K562 (cell line): ENCODE measurements around the gene VPREB3. TPM values are rescaled to one million over a fixed set of nuclear protein-coding genes. Genes with fewer than 3 reads are reported as not detected.

Source experiments
- ATAC-seq: fragments of 200-7000 bp; cut with Tn5 transposase; 3 replicates; pipeline ENCODE4 v1.9.1; 2020; ENCODE audit warnings: moderate library complexity
- BruUV-seq: library from RNA; stranded (reverse); fragments of 400-500 nt; replicated peaks from 2 replicates; lab custom pipeline; 2021; lab: Mats Ljungman, UMichigan
- CTCF ChIA-PET: fragments of 300-600 bp; formaldehyde crosslinking; extraction: SDS; loops from one replicate; lab custom pipeline; 2021; ENCODE audit warnings: low intra/inter-chr PET ratio; lab: Yijun Ruan, JAX
- POLR2A ChIA-PET: fragments of 300-600, 350-650 bp; sonication (Branson Sonifier 250); formaldehyde crosslinking; extraction: SDS; loops from one replicate; lab custom pipeline; 2021; ENCODE audit warnings: antibody characterized with exemption, inconsistent platforms; lab: Yijun Ruan, JAX
- DNase-seq, 4 experiments: peaks; one replicate each; pipeline versions ENCODE4 v3.0.0 to v3.0.0-alpha.2; 2011 to 2018; ENCODE audit warnings: low spot score in 3 of 4, mixed read lengths in 3 of 4; ENCODE audit errors: extremely low read depth in 1 of 4
- FAIRE-seq: peaks from 2 replicates; lab custom pipeline; 2011; peaks lifted over from hg19 to GRCh38; lab: Jason Lieb, UNC
- H2AFZ ChIP-seq: 2 replicates; pipeline ENCODE4 v1.6.0; 2011; ENCODE audit warnings: low read depth, low read length, control low read depth, inconsistent platforms
- H3K27ac ChIP-seq: fragments of 200-600 bp; 3 replicates; pipeline ENCODE4 v1.8.0; 2011; ENCODE audit warnings: low read depth, mild to moderate bottlenecking, control low read depth, inconsistent platforms, low read length, moderate library complexity, mixed read lengths; ENCODE audit errors: extremely low read depth
- H3K27me3 ChIP-seq, 2 experiments: fragments of 300-600 bp in 1 of 2; 2 replicates in 1 of 2; 3 replicates in 1 of 2; pipeline versions ENCODE4 v1.6.0 to v1.8.0; 2011; ENCODE audit warnings: inconsistent platforms in 2 of 2, low read length in 2 of 2, mild to moderate bottlenecking in 1 of 2, mixed read lengths in 1 of 2, moderate library complexity in 1 of 2; ENCODE audit not compliant: control insufficient read depth in 2 of 2, insufficient read depth in 2 of 2
- H3K36me3 ChIP-seq: fragments of 300-600 bp; 3 replicates; pipeline ENCODE4 v1.8.0; 2011; ENCODE audit warnings: mild to moderate bottlenecking, low read length, inconsistent platforms; ENCODE audit not compliant: control insufficient read depth, insufficient read depth
- H3K4me1 ChIP-seq, 2 experiments: fragments of 200-600 bp in 1 of 2; replicated peaks in 1 of 2; 2 replicates in 1 of 2; 3 replicates in 1 of 2; pipeline versions ENCODE4 v1.5.1 to v1.8.0; 2011; ENCODE audit warnings: inconsistent platforms in 2 of 2, low read length in 2 of 2, mild to moderate bottlenecking in 1 of 2, mixed read lengths in 1 of 2, moderate library complexity in 1 of 2; ENCODE audit not compliant: control insufficient read depth in 2 of 2, insufficient read depth in 2 of 2
- H3K4me2 ChIP-seq: 2 replicates; pipeline ENCODE4 v1.6.1; 2011; ENCODE audit warnings: low read length, control low read depth, inconsistent platforms, mixed read lengths; ENCODE audit not compliant: insufficient read depth
- H3K4me3 ChIP-seq: fragments of 200-600 bp; sonication (generic), shearing (Covaris generic); 2 replicates; pipeline ENCODE4 v1.5.1; 2016; ENCODE audit warnings: control low read depth, inconsistent platforms
- H3K79me2 ChIP-seq: fragments of 200-600 bp; 3 replicates; pipeline ENCODE4 v1.8.0; 2011; ENCODE audit warnings: low read length, inconsistent platforms; ENCODE audit not compliant: control insufficient read depth, insufficient read depth
- H3K9ac ChIP-seq, 2 experiments: 2 replicates each; pipeline versions ENCODE4 v1.6.0 to v1.6.1; 2011; ENCODE audit warnings: low read depth in 2 of 2, low read length in 2 of 2, control low read depth in 1 of 2, inconsistent platforms in 1 of 2, mild to moderate bottlenecking in 1 of 2, mixed read lengths in 1 of 2; ENCODE audit not compliant: insufficient read depth in 1 of 2
- H3K9me1 ChIP-seq: one replicate; pipeline ENCODE4 v1.6.0; 2011; ENCODE audit warnings: inconsistent platforms, mild to moderate bottlenecking, low read length, moderate library complexity; ENCODE audit not compliant: control insufficient read depth, insufficient read depth
- H3K9me3 ChIP-seq: replicated peaks from 2 replicates; pipeline ENCODE4 v1.5.1; 2011; ENCODE audit warnings: low read depth, low read length, inconsistent platforms; ENCODE audit not compliant: control insufficient read depth, insufficient read depth
- H4K20me1 ChIP-seq: replicated peaks from 2 replicates; pipeline ENCODE4 v1.6.1; 2011; ENCODE audit warnings: low read length, inconsistent platforms, mixed read lengths; ENCODE audit not compliant: control insufficient read depth, insufficient read depth
- CBFA2T3 ChIP-seq: fragments of 450-650 bp; IDR thresholded peaks from 2 replicates; pipeline ENCODE4 v1.6.1; 2017
- FIP1L1 ChIP-seq: fragments of 200-400 bp; formaldehyde crosslinking; IDR thresholded peaks from 2 replicates; pipeline ENCODE4 v1.6.1; 2018; ENCODE audit warnings: mild to moderate bottlenecking, low read depth, low read length; ENCODE audit not compliant: poor library complexity, severe bottlenecking
- GABPA ChIP-seq: fragments of 200-800 bp; sonication (Bioruptor generic); conservative IDR thresholded peaks from 2 replicates; pipeline ENCODE4 v1.6.1; 2016; ENCODE audit warnings: low read depth, missing genetic modification characterization, missing compliant biosample characterization
- HDAC3 ChIP-seq: fragments of 450-650 bp; IDR thresholded peaks from 2 replicates; pipeline ENCODE4 v1.6.1; 2018; ENCODE audit warnings: borderline replicate concordance, mild to moderate bottlenecking, moderate library complexity; ENCODE audit not compliant: partially characterized antibody
- KAT7 ChIP-seq: sonication (generic); formaldehyde crosslinking; IDR thresholded peaks from 2 replicates; pipeline ENCODE4 v1.8.0; 2022; ENCODE audit warnings: missing genetic modification reagents, mild to moderate bottlenecking, borderline replicate concordance
- LCOR ChIP-seq: sonication (generic); formaldehyde crosslinking; IDR thresholded peaks from 2 replicates; pipeline ENCODE4 v1.8.0; 2022; ENCODE audit warnings: mild to moderate bottlenecking, missing genetic modification reagents
- NFIX ChIP-seq: fragments of 250-450 bp; sonication (Bioruptor Pico); IDR thresholded peaks from 2 replicates; pipeline ENCODE4 v1.4.0; 2020; ENCODE audit warnings: low read depth, mild to moderate bottlenecking, moderate library complexity
- POLR2A ChIP-seq: fragments of 450-650 bp; conservative IDR thresholded peaks from 2 replicates; pipeline ENCODE4 v1.6.1; 2016
- RBBP5 ChIP-seq: fragments of 200-600 bp; sonication (generic); IDR thresholded peaks from 2 replicates; pipeline ENCODE4 v1.6.1; 2012; ENCODE audit warnings: borderline replicate concordance, mild to moderate bottlenecking, low read length, control low read depth, inconsistent platforms; ENCODE audit not compliant: insufficient read depth, poor library complexity, severe bottlenecking
- TBP ChIP-seq: optimal IDR thresholded peaks from 2 replicates; pipeline ENCODE3; 2011; ENCODE audit warnings: low read depth, low read length, improper control_type of control experiment
- TEAD4 ChIP-seq, 2 experiments: sonication (generic) in 1 of 2; formaldehyde crosslinking in 1 of 2; IDR thresholded peaks; 2 replicates each; pipeline versions ENCODE4 v1.6.1 to v1.8.0; 2012 to 2022; ENCODE audit warnings: borderline replicate concordance in 1 of 2, inconsistent platforms in 1 of 2, low read length in 1 of 2, mild to moderate bottlenecking in 1 of 2, missing genetic modification reagents in 1 of 2
- ZNF143 ChIP-seq: sonication (generic); formaldehyde crosslinking; IDR thresholded peaks from 2 replicates; pipeline ENCODE4 v1.9.0; 2022; ENCODE audit warnings: mild to moderate bottlenecking, missing genetic modification reagents
- ZNF431 ChIP-seq: sonication (generic); formaldehyde crosslinking; IDR thresholded peaks from 2 replicates; pipeline ENCODE4 v1.8.0; 2022; ENCODE audit warnings: mild to moderate bottlenecking, missing genetic modification reagents
- ZNF707 ChIP-seq: fragments of 250-450 bp; sonication (Bioruptor Pico); conservative IDR thresholded peaks from 2 replicates; pipeline ENCODE4 v1.8.0; 2022; ENCODE audit warnings: inconsistent platforms, mild to moderate bottlenecking, moderate library complexity
- WGBS: fragments of 100-300 bp; shearing (Covaris generic); methylation state at CpG from one replicate; pipeline ENCODE4 v1.1.6; 2016; ENCODE audit warnings: low coverage, mixed read lengths; ENCODE audit not compliant: insufficient coverage; ENCODE audit errors: missing lambda C conversion rate; 5-methylcytosine and 5-hydroxymethylcytosine counted together
- in situ Hi-C: fragments of 300-500 bp; cut with MboI; formaldehyde crosslinking; loops from 4 replicates; pipeline ENCODE4 v1.15.0; 2018; ENCODE audit warnings: inconsistent platforms, mixed read lengths
- intact Hi-C: fragments of 100-400 bp; cut with micrococcal nuclease; formaldehyde crosslinking; loops from 2 replicates; pipeline ENCODE4 v1.14.2; 2022
- polyA plus RNA-seq, 8 experiments: library from polyadenylated mRNA; depleted of rRNA in 4 of 8; stranded (reverse) in 5 of 8; unstranded in 3 of 8; fragments of >200 nt; fragmentation: Nextera tagmentation in 2 of 8; fragmentation: Illumina TruSeq in 1 of 8; extraction: Ambion mirVana in 2 of 8; extraction: Trizol in 1 of 8; gene quantifications; 2 replicates each; pipeline versions ENCODE4 v1.2.1 to v1.2.3, GENCODE V29; 2011 to 2014; ENCODE audit warnings: inconsistent platforms in 1 of 8, missing spikeins in 1 of 8
- total RNA-seq, 7 experiments: library from RNA; depleted of rRNA in 6 of 7; stranded (reverse); fragments of >200 nt in 6 of 7; fragmentation: Illumina TruSeq in 2 of 7; extraction: Trizol in 2 of 7; gene quantifications; 2 replicates each; pipeline versions ENCODE4 v1.2.1 to v1.2.3, GENCODE V29; 2011 to 2021; ENCODE audit warnings: low replicate concordance in 1 of 7
- TF ChIP-seq, protein P1 (sequence below): fragments of 450-650 bp; formaldehyde crosslinking; conservative IDR thresholded peaks from 2 replicates; pipeline ENCODE4 v1.4.0; 2022; ENCODE audit warnings: mild to moderate bottlenecking, missing genetic modification characterization
- TF ChIP-seq, protein P2 (sequence below): IDR thresholded peaks from 2 replicates; pipeline ENCODE4 v1.6.1; 2011; ENCODE audit not compliant: insufficient read length; ENCODE audit errors: extremely low read depth
- TF ChIP-seq, protein P3 (sequence below): fragments of 250-450 bp; sonication (Bioruptor Pico); IDR thresholded peaks from 2 replicates; pipeline ENCODE4 v1.8.0; 2021; ENCODE audit warnings: borderline replicate concordance, mild to moderate bottlenecking, moderate library complexity; ENCODE audit not compliant: poor library complexity, severe bottlenecking

The VPREB3 gene
- total and polyA plus RNA-seq, 9 of the 15 experiments (the other 6 are each of a cell fraction or from before 2014, with no cell fraction given), result 0.14 to 0.71 (median 0.20) TPM; not detected in 6

DNA sequence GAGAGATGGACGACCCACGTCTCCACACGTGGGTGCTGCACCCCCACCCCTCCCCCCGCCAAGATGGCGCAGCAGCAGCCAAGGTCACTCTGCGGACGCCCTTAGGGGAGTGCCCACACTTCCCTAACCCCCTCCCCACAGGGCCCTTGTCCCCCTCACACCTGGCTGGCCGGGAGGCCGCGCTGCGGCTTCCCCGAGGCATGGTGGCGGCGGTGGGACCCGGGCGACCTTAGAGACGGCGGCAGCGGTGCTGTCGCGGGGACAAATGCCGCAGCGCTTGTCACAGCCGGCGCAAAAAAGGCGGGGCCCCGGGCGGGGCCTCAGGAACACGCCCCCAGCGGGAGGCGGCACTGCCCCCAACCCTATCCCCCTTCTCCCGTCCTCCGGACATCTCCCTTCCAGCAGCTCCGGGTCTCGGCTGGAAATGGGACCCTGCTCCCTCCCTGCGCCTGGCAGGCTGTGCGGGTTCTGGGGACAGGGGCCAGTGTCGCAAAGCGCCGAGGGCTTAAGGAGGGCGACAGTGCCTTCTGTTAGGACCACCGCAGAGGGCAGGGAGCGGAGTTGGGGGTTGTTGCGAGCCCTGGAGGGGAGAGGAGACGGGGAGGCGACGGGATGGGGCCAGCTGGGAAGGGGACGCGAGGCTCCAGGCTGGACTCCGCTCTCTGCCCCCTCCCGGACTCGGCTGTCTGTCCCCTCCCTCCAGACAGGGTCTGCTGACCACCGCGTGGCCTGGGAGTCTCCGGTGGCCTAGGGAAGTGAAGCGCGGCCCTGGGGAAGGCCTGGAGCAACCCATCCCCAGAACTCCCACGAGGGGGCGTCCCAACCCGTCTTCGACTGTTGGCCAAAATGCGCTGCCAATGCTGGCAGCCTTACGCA, 13.7 kb upstream of the VPREB3 start, which contains the start of gene CHCHD10:
Gene CHCHD10, minus strand, starts transcription at position 300 of the 876 bp plus-strand sequence. Its CDS starts 98 bp downstream, at position 202.
- peaks cover 25 to 62% of the 10 kb centered on the region in 2 experiments; a peak in 4 of 5 replicates for H3K4me1 ChIP-seq
- POLR2A ChIA-PET, result interaction anchor here (0.6 to 1.0 kb wide), 4 partner anchors 15 to 154 kb away, joined by 3 to 4 read pairs (median 3); no protein-coding TSS in a partner anchor
- TF ChIP-seq, protein P1, sequence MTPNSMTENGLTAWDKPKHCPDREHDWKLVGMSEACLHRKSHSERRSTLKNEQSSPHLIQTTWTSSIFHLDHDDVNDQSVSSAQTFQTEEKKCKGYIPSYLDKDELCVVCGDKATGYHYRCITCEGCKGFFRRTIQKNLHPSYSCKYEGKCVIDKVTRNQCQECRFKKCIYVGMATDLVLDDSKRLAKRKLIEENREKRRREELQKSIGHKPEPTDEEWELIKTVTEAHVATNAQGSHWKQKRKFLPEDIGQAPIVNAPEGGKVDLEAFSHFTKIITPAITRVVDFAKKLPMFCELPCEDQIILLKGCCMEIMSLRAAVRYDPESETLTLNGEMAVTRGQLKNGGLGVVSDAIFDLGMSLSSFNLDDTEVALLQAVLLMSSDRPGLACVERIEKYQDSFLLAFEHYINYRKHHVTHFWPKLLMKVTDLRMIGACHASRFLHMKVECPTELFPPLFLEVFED, result peak; percentile 62; the same call in 1 of the 2 replicates
- no peak for TF ChIP-seq HDAC3
- no peak for TF ChIP-seq ZNF431 (CRISPR knock-in tag)
- no peak for TF ChIP-seq NFIX (CRISPR knock-in tag)
- TF ChIP-seq FIP1L1, result peak; percentile 40
- TF ChIP-seq KAT7, result 0 out of 2 replicates have a peak, but pooled peaks have one; percentile 31
- TF ChIP-seq GABPA, result 0 out of 2 replicates have a peak, but pooled peaks have one; percentile 23
- TF ChIP-seq ZNF143, result no peak
- TF ChIP-seq TEAD4 (IDR thresholded peaks at IDR 0.05; ENCODE audit: low read length), result no peak
- TF ChIP-seq TEAD4 (CRISPR knock-in tag; IDR thresholded peaks at IDR 0.05; ENCODE audit: borderline replicate concordance), result no peak
- TF ChIP-seq LCOR (CRISPR knock-in tag), result no peak
- TF ChIP-seq, protein P2, sequence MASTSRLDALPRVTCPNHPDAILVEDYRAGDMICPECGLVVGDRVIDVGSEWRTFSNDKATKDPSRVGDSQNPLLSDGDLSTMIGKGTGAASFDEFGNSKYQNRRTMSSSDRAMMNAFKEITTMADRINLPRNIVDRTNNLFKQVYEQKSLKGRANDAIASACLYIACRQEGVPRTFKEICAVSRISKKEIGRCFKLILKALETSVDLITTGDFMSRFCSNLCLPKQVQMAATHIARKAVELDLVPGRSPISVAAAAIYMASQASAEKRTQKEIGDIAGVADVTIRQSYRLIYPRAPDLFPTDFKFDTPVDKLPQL, result no peak
- TF ChIP-seq, protein P3, sequence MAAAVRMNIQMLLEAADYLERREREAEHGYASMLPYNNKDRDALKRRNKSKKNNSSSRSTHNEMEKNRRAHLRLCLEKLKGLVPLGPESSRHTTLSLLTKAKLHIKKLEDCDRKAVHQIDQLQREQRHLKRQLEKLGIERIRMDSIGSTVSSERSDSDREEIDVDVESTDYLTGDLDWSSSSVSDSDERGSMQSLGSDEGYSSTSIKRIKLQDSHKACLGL (CRISPR knock-in tag), result peak; percentile 39
- TF ChIP-seq CBFA2T3, result no peak
- TF ChIP-seq TBP, result peak; percentile 82
- TF ChIP-seq ZNF707, result no peak
- peak; percentile 96 for TF ChIP-seq POLR2A
- no peak for TF ChIP-seq RBBP5

More for the DNA sequence above, 13.7 kb upstream of the VPREB3 start, which contains the start of gene CHCHD10:
- peak within 1 kb of the TSS; percentile 95 for H2AFZ ChIP-seq
- peaks cover 19% of the 10 kb centered on the region for H4K20me1 ChIP-seq
- CTCF ChIA-PET, result interaction anchor here (0.6 to 2.7 kb wide), 4 partner anchors 80 to 187 kb away, joined by 3 to 15 read pairs (median 4); no protein-coding TSS in a partner anchor
- peak; percentile 83 to 90 (median 86) for DNase-seq
- H3K4me3 ChIP-seq, result peak within 1 kb of the TSS; percentile 70
- WGBS, result under 1% methylated on average over 15 of the region's 63 CpGs
- H3K4me2 ChIP-seq, result peak within 1 kb of the TSS; percentile 94
- ATAC-seq, result peak; percentile 77
- H3K9ac ChIP-seq, result peak within 1 kb of the TSS; percentile 95 to 98
- no peaks in the 10 kb centered on the region for H3K27me3 ChIP-seq
- TSS peak; percentile 82 for BruUV-seq
- no peaks in the 10 kb centered on the region for H3K9me3 ChIP-seq
- peak within 1 kb of the TSS; percentile 98 for H3K27ac ChIP-seq
- H3K36me3 ChIP-seq, result peaks cover 24% of the 10 kb centered on the region
- in situ Hi-C loops, result no loop called here
- peak; percentile 51 for FAIRE-seq
- H3K79me2 ChIP-seq, result peaks cover 34% of the 10 kb centered on the region
- intact Hi-C loops, result loop anchor here (2.0 to 10.0 kb wide), 3 partner anchors 79 to 225 kb away; no protein-coding TSS in a partner anchor
- peaks cover 6% of the 10 kb centered on the region for H3K9me1 ChIP-seq
